Measurements from ENCODE around the gene STX12. TPM values are rescaled to one million over a fixed set of nuclear protein-coding genes. Genes with fewer than 3 reads are reported as not detected.
A peak's percentile ranks its signal among the peaks of the same experiment; 100 is the strongest.

The STX12 gene
- total RNA-seq, 1 donor from 2014 or later, result 24.1 TPM

DNA sequence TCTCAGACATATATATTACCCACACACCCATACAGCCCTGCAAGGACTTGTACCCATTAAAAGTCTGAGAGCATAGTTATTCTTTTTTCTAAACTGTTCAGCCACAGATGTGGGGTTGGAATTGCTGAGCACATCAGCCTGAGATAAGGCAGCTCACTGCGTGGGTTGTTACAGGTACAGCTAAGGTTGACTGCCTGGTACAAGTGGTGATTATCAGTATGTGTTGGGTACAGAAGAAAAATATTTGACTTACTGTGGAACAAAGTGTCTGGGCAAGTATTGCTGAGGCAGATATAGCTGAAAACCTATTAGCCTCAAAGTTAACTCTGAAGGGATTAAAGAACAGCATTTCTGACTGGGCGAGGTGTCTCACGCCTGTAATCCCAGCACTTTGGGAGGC lies 5.0 kb downstream of the STX12 start:
- H3K4me1 Mint-ChIP-seq, result peaks cover 7% of the 10 kb centered on the region
- H3K36me3 ChIP-seq, result no peaks in the 10 kb centered on the region
- peaks cover 6% of the 10 kb centered on the region for H3K4me1 ChIP-seq
- no peak overlapping the region for H2AFZ ChIP-seq (replicated peaks)
- H3K27me3 Mint-ChIP-seq (ENCODE audit: insufficient read depth, low read depth), result no peaks in the 10 kb centered on the region
- no peaks in the 10 kb centered on the region for H3K9me3 ChIP-seq (ENCODE audit: low read depth)
- no peaks in the 10 kb centered on the region for H3K9me3 Mint-ChIP-seq
- no peak overlapping the region for H3K4me3 Mint-ChIP-seq
- H3K4me2 ChIP-seq, result no peak overlapping the region
- no peaks in the 10 kb centered on the region for H3K27me3 ChIP-seq
- TF ChIP-seq, protein P1, sequence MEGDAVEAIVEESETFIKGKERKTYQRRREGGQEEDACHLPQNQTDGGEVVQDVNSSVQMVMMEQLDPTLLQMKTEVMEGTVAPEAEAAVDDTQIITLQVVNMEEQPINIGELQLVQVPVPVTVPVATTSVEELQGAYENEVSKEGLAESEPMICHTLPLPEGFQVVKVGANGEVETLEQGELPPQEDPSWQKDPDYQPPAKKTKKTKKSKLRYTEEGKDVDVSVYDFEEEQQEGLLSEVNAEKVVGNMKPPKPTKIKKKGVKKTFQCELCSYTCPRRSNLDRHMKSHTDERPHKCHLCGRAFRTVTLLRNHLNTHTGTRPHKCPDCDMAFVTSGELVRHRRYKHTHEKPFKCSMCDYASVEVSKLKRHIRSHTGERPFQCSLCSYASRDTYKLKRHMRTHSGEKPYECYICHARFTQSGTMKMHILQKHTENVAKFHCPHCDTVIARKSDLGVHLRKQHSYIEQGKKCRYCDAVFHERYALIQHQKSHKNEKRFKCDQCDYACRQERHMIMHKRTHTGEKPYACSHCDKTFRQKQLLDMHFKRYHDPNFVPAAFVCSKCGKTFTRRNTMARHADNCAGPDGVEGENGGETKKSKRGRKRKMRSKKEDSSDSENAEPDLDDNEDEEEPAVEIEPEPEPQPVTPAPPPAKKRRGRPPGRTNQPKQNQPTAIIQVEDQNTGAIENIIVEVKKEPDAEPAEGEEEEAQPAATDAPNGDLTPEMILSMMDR (IDR thresholded peaks at IDR 0.05), result no peak
- TF ChIP-seq EZH2phosphoT487 (IDR thresholded peaks at IDR 0.05) (no peak), EZH2 (IDR thresholded peaks at IDR 0.05) (no peak)
- H3K27ac Mint-ChIP-seq, result no peak overlapping the region
- no peak overlapping the region for H3K4me3 ChIP-seq
- peaks cover 5% of the 10 kb centered on the region for H4K20me1 ChIP-seq (ENCODE audit: low read depth)
- H3K9ac ChIP-seq, result peak overlapping the region; percentile 7
- peaks cover 27% of the 10 kb centered on the region for H3K79me2 ChIP-seq (ENCODE audit: low read depth)
- H3K27ac ChIP-seq, result no peak overlapping the region
- no peaks in the 10 kb centered on the region for H3F3A ChIP-seq (ENCODE audit: low read depth)
- no peak for DNase-seq (ENCODE audit: low spot score)
- H3K36me3 Mint-ChIP-seq, result peaks cover 2% of the 10 kb centered on the region

DNA sequence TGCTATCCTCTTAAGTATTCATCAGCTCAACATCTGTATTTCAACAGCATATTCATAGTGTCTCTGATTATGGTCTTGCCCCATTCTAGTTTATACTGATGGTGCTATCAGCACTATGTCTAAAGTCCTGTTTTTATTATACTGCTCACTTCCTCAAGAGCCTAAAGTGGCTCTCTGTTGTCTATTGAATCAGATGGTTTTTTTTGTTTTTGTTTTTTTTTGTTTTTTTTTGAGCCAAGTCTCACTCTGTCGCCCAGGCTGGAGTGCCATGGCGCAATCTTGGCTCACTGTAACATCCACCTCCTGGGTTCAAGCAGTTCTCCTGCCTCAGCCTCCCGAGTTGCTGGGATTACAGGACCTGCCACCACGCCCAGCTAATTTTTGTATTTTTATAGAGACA lies 6.1 kb downstream of the STX12 start:
- Mint-ChIP-seq H3K4me3 (no peak overlapping the region), H3K4me1 (peaks cover 2% of the 10 kb centered on the region), H3K27ac (no peak overlapping the region), H3K9me3 (no peaks in the 10 kb centered on the region), H3K27me3 (ENCODE audit: insufficient read depth, low read depth) (no peaks in the 10 kb centered on the region), H3K36me3 (peaks cover 3% of the 10 kb centered on the region)
- H3K4me1 ChIP-seq, result peaks cover 2% of the 10 kb centered on the region
- no peak overlapping the region for H2AFZ ChIP-seq (replicated peaks)
- H3K27ac ChIP-seq, result no peak overlapping the region
- peaks cover 20% of the 10 kb centered on the region for H3K79me2 ChIP-seq (ENCODE audit: low read depth)
- DNase-seq (ENCODE audit: low spot score), result no peak
- H3K36me3 ChIP-seq, result no peaks in the 10 kb centered on the region
- no peak overlapping the region for H3K9ac ChIP-seq
- no peaks in the 10 kb centered on the region for H3K9me3 ChIP-seq (ENCODE audit: low read depth)
- no peaks in the 10 kb centered on the region for H3K27me3 ChIP-seq
- H3F3A ChIP-seq (ENCODE audit: low read depth), result no peaks in the 10 kb centered on the region
- peaks cover 3% of the 10 kb centered on the region for H4K20me1 ChIP-seq (ENCODE audit: low read depth)
- no peak overlapping the region for H3K4me3 ChIP-seq
- H3K4me2 ChIP-seq, result no peak overlapping the region
- no peak for TF ChIP-seq EZH2 (IDR thresholded peaks at IDR 0.05)
- TF ChIP-seq, protein P1 (IDR thresholded peaks at IDR 0.05), result no peak
- no peak for TF ChIP-seq EZH2phosphoT487 (IDR thresholded peaks at IDR 0.05)

DNA sequence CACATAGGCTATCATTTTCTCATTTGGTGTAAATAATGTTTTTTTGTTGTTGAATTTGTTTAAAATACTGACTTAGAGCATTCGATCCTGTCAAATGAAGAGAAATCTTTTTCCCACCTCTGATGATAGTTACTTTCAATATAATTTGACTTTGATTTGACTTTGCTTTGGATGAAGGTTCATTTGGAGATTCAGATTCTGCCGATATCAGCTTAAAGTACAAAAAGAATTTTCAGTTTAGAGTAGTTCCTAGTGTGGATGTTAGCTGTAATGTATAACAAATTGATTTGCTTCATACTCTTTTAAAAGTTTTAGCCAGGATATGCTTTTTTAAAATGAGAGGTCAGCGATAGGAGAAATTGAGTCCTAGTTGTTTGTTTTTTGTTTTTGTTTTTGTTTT lies 9.9 kb downstream of the STX12 start:
- no peak overlapping the region for H3K27ac ChIP-seq
- H3K27me3 ChIP-seq, result no peaks in the 10 kb centered on the region
- TF ChIP-seq, protein P1 (IDR thresholded peaks at IDR 0.05), result no peak
- TF ChIP-seq EZH2 (IDR thresholded peaks at IDR 0.05), result no peak
- no peak for TF ChIP-seq EZH2phosphoT487 (IDR thresholded peaks at IDR 0.05)
- no peaks in the 10 kb centered on the region for H3K9me3 ChIP-seq (ENCODE audit: low read depth)
- H3K79me2 ChIP-seq (ENCODE audit: low read depth), result no peaks in the 10 kb centered on the region
- DNase-seq (ENCODE audit: low spot score), result no peak
- H3K9ac ChIP-seq, result no peak overlapping the region
- Mint-ChIP-seq H3K4me3 (no peak overlapping the region), H3K4me1 (no peaks in the 10 kb centered on the region), H3K9me3 (no peaks in the 10 kb centered on the region), H3K27ac (peak overlapping the region; percentile 63), H3K36me3 (peaks cover 3% of the 10 kb centered on the region), H3K27me3 (ENCODE audit: insufficient read depth, low read depth) (no peaks in the 10 kb centered on the region)
- H2AFZ ChIP-seq (replicated peaks), result no peak overlapping the region
- no peaks in the 10 kb centered on the region for H3K36me3 ChIP-seq
- H3K4me2 ChIP-seq, result no peak overlapping the region
- no peaks in the 10 kb centered on the region for H3F3A ChIP-seq (ENCODE audit: low read depth)
- H4K20me1 ChIP-seq (ENCODE audit: low read depth), result no peaks in the 10 kb centered on the region
- no peaks in the 10 kb centered on the region for H3K4me1 ChIP-seq
- no peak overlapping the region for H3K4me3 ChIP-seq
